GM23248 (cell line): ENCODE data around the gene OR2T11.

Experiments used
- EZH2 ChIP-seq: fragments of 200-600 bp; sonication (generic); IDR thresholded peaks from 2 replicates; pipeline ENCODE4 v1.6.1; 2018; ENCODE audit warnings: antibody characterized with exemption, mild to moderate bottlenecking; ENCODE audit not compliant: insufficient read depth, poor library complexity, severe bottlenecking
- EZH2phosphoT487 ChIP-seq: fragments of 200-600 bp; sonication (generic); IDR thresholded peaks from 2 replicates; pipeline ENCODE4 v1.6.1; 2018; ENCODE audit warnings: antibody characterized with exemption, moderate library complexity, mild to moderate bottlenecking, low read depth; ENCODE audit not compliant: insufficient read depth

GRCh38 chr1:248576260-248576980 lies 58.5 kb downstream of the OR2T11 start:
- TF ChIP-seq EZH2 (no peak), EZH2phosphoT487 (no peak)
